Sigmoid colon (tissue), 7 donors: ENCODE measurements around the gene SMC2. TPM values are rescaled to one million over a fixed set of nuclear protein-coding genes. Genes with fewer than 3 reads are reported as not detected.

Experiments
- DNase-seq: peaks from one replicate; pipeline ENCODE4 v3.0.0-alpha.2; 2019
- H3K27ac ChIP-seq, 4 donors: fragments of 200-600 bp; sonication (generic); one replicate each; pipeline ENCODE4 v1.5.1; 2016 to 2019; ENCODE audit warnings: mild to moderate bottlenecking in 1 of 4
- H3K27me3 ChIP-seq, 3 donors: fragments of 200-600 bp; sonication (generic); one replicate each; pipeline ENCODE4 v1.5.1; 2019; ENCODE audit warnings: mild to moderate bottlenecking in 1 of 3
- H3K36me3 ChIP-seq, 4 donors: fragments of 200-600 bp; sonication (generic); one replicate each; pipeline ENCODE4 v1.5.1; 2016 to 2019
- H3K4me1 ChIP-seq, 4 donors: fragments of 200-600 bp; sonication (generic); one replicate each; pipeline ENCODE4 v1.5.1; 2017 to 2019
- H3K4me3 ChIP-seq, 4 donors: fragments of 200-600 bp; sonication (generic); one replicate each; pipeline ENCODE4 v1.5.1; 2017 to 2019; ENCODE audit warnings: mild to moderate bottlenecking in 2 of 4, moderate library complexity in 1 of 4
- H3K9me3 ChIP-seq, 4 donors: fragments of 200-600 bp in 3 of 4; sonication (generic) in 3 of 4; one replicate each; pipeline versions ENCODE4 v1.5.1 to v1.6.1; 2013 to 2019
- CTCF ChIP-seq, 4 experiments: fragments of 450-650 bp in 3 of 4; fragments of 200-600 bp in 1 of 4; IDR thresholded peaks; one replicate each; pipeline ENCODE4 v1.5.1; 2016 to 2019; ENCODE audit warnings: antibody characterized with exemption in 4 of 4, mild to moderate bottlenecking in 3 of 4, moderate library complexity in 2 of 4
- EP300 ChIP-seq, 4 donors: sonication (generic); formaldehyde crosslinking; IDR thresholded peaks; one replicate each; pipeline ENCODE4 v1.6.1; 2017; ENCODE audit warnings: antibody characterized with exemption in 4 of 4
- POLR2A ChIP-seq, 2 donors: fragments of 450-650 bp; IDR thresholded peaks; one replicate each; pipeline ENCODE4 v1.6.1; 2016; ENCODE audit warnings: antibody characterized with exemption in 2 of 2, mild to moderate bottlenecking in 2 of 2, moderate library complexity in 2 of 2
- POLR2AphosphoS5 ChIP-seq, 4 donors: sonication (generic); formaldehyde crosslinking; IDR thresholded peaks; one replicate each; pipeline ENCODE4 v1.6.1; 2017; ENCODE audit warnings: antibody characterized with exemption in 4 of 4
- WGBS, 2 donors: extraction: QIAGEN DNeasy Blood & Tissue Kit; methylation state at CpG; one replicate each; pipeline ENCODE4 v1.1.7; 2013; 5-methylcytosine and 5-hydroxymethylcytosine counted together
- intact Hi-C: fragments of 100-400 bp; cut with DNase I; formaldehyde crosslinking; loops from one replicate; pipeline ENCODE4 v1.15.1; 2023
- polyA plus RNA-seq, 3 donors: library from polyadenylated mRNA; stranded (reverse); fragments of 200-250 nt; gene quantifications; one replicate each; pipeline ENCODE4 v1.2.3, GENCODE V29; 2013
- total RNA-seq, 4 donors: library from RNA; depleted of rRNA; stranded (reverse); fragments of >200 nt; gene quantifications; one replicate each; pipeline ENCODE4 v1.1.0, GENCODE V29; 2016
- donor health status: healthy with polysubstance abuse.
- donor health status: Bipolar disorder and iron deficiency.
- donor health status: healthy.

Gene SMC2
- total and polyA plus RNA-seq, 7 donors: 2.4 to 8.6 (median 7.8) TPM

DNA sequence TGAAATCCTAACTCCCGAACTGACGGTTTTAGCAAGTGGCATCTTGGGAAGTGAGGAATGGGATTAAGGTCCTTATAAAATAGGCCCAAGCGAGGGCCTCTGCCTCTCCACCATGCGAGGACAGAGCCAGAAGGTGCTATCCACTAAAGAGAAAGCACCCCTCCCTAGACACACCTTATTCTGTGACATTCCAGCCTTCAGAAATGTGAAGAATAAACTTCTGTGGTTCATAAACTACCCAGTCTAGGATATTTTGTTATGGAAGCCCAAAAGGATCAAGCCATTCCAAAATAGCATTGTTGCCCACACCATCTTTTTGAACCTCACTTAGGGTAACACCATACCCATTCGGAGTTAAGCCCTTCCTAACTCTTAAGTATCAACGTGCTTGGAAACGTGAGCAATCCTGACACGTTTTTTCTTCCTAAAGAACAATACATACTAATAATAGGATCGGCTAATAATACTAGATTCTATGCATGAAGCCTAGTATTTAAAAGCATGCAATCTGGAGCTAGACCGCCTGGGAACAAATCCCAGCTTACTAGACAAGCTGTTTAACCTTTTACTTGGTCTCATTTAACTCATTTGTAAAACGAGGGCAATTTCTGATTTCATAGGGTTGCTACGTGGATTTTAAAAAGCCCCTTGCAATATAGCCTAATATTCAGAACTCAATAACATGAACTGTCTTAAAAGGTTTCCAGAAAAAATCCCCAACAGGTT lies 1.1 kb upstream of the SMC2 start:
- Histone ChIP-seq H3K9me3 (no peaks in the 10 kb centered on the region), H3K27me3 (no peaks in the 10 kb centered on the region), H3K4me1 (peaks cover 0 to 43% (median 30%) of the 10 kb centered on the region in 4 donors), H3K4me3 (peak overlapping the region; percentile 49 to 76 (median 58)), H3K36me3 (no peaks in the 10 kb centered on the region), H3K27ac (peak overlapping the region; percentile 92 to 95 (median 93))
- 12 to 24% methylated on average over 12 of the region's 12 CpGs for WGBS, 2 donors
- intact Hi-C loops: loop anchor here (5.0 kb wide), 1 partner anchor 654 kb away; the partner anchor contains the start of gene NIPSNAP3A
- DNase-seq: no peak
- TF ChIP-seq CTCF (IDR thresholded peaks at IDR 0.05): no peak

DNA sequence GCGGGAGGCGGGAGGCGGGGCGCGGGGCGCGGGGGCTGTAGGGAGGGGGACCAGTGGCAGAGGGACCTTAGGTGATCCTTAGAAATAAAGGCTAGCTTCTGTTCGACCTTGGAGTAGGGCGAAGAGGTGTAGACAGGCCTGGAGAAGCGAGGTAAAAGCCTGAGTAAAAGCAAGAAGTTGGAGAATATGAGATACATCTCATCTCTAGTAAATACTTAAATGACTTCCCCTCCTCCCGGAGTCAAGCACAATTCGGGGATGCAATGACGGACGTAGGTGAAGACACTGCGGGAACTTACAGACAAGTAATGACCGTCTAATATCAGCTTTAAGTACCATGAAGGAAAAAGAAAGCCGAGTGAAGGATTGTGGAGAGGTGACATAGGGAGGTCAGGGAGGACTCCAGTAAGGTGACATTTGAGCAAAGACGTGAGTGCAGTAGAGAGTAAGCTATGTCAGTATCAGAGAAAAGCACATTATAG lies 466 bp downstream of the SMC2 start:
- peak overlapping the region; percentile 92 to 95 (median 93) for H3K27ac ChIP-seq
- intact Hi-C loops: loop anchor here (5.0 kb wide), 1 partner anchor 653 kb away; the partner anchor contains the start of gene NIPSNAP3A

DNA sequence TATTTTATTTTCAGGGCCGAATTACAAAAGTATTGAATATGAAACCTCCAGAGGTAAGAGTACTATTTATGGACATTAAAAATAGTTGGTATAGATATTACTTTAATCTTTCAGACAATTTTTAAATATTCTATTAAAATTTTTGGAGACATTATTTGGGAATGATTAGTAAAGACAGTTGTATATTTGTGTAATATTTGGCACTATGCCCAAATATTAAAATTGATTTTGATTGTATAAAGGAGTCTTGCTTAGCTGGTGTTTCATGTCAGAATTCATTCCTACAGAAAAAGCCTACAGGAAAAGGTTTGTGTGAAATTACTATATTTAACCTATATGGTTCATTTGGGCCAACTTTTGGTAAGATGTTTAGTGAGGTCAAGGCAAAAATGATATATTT lies 5.5 kb downstream of the SMC2 start:
- intact Hi-C loops: no loop called here
- H3K4me1 ChIP-seq: peaks cover 0 to 10% (median 8%) of the 10 kb centered on the region in 4 donors
- H3K27me3 ChIP-seq: no peaks in the 10 kb centered on the region
- H3K4me3 ChIP-seq: no peak overlapping the region
- TF ChIP-seq EP300 (IDR thresholded peaks at IDR 0.05) (no peak), CTCF (IDR thresholded peaks at IDR 0.05) (no peak), POLR2A (IDR thresholded peaks at IDR 0.05) (no peak), POLR2AphosphoS5 (IDR thresholded peaks at IDR 0.05) (no peak)
- H3K9me3 ChIP-seq: no peaks in the 10 kb centered on the region
- no peak for DNase-seq
- 91 to 94% methylated on average over 1 of the region's 1 CpG for WGBS, 2 donors
- no peak overlapping the region for H3K27ac ChIP-seq
- H3K36me3 ChIP-seq: peaks cover 0 to 47% (median 6%) of the 10 kb centered on the region in 4 donors

More for the DNA sequence above, 466 bp downstream of the SMC2 start:
- Histone ChIP-seq H3K9me3 (no peaks in the 10 kb centered on the region), H3K4me1 (peaks cover 0 to 42% (median 27%) of the 10 kb centered on the region in 4 donors), H3K4me3 (peak overlapping the region; percentile 49 to 76 (median 58)), H3K36me3 (no peaks in the 10 kb centered on the region), H3K27me3 (no peaks in the 10 kb centered on the region)
- no peak for DNase-seq
- 1% methylated on average over 18 of the region's 18 CpGs for WGBS, 2 donors
- no peak for TF ChIP-seq POLR2A (IDR thresholded peaks at IDR 0.05)
- TF ChIP-seq EP300 (IDR thresholded peaks at IDR 0.05): no peak
- TF ChIP-seq CTCF (IDR thresholded peaks at IDR 0.05): no peak
- no peak for TF ChIP-seq POLR2AphosphoS5 (IDR thresholded peaks at IDR 0.05)

GRCh38 chr9:104104360-104104759 lies 10.3 kb downstream of the SMC2 start:
- no peaks in the 10 kb centered on the region for H3K27me3 ChIP-seq
- H3K27ac ChIP-seq: no peak overlapping the region
- H3K4me1 ChIP-seq: no peaks in the 10 kb centered on the region
- H3K4me3 ChIP-seq: no peak overlapping the region
- peaks cover 0 to 88% (median 13%) of the 10 kb centered on the region in 4 donors for H3K36me3 ChIP-seq
- H3K9me3 ChIP-seq: no peaks in the 10 kb centered on the region
- TF ChIP-seq CTCF (IDR thresholded peaks at IDR 0.05) (no peak), POLR2AphosphoS5 (IDR thresholded peaks at IDR 0.05) (no peak), POLR2A (IDR thresholded peaks at IDR 0.05) (no peak), EP300 (IDR thresholded peaks at IDR 0.05) (no peak)
- 0 to 42% methylated on average over 1 of the region's 1 CpG for WGBS, 2 donors
- DNase-seq: no peak
- intact Hi-C loops: no loop called here
